Measurements from ENCODE around the gene TMEM150C. TPM values are rescaled to one million over a fixed set of nuclear protein-coding genes. Genes with fewer than 3 reads are reported as not detected.
"Not testable (repeated sequence)": the region's sequence is repeated elsewhere in the genome, so short reads cannot be mapped to it uniquely, and the experiment has no call there.

TMEM150C gene
- total and polyA plus RNA-seq, 8 donors: 1.0 to 8.7 (median 3.0) TPM

DNA sequence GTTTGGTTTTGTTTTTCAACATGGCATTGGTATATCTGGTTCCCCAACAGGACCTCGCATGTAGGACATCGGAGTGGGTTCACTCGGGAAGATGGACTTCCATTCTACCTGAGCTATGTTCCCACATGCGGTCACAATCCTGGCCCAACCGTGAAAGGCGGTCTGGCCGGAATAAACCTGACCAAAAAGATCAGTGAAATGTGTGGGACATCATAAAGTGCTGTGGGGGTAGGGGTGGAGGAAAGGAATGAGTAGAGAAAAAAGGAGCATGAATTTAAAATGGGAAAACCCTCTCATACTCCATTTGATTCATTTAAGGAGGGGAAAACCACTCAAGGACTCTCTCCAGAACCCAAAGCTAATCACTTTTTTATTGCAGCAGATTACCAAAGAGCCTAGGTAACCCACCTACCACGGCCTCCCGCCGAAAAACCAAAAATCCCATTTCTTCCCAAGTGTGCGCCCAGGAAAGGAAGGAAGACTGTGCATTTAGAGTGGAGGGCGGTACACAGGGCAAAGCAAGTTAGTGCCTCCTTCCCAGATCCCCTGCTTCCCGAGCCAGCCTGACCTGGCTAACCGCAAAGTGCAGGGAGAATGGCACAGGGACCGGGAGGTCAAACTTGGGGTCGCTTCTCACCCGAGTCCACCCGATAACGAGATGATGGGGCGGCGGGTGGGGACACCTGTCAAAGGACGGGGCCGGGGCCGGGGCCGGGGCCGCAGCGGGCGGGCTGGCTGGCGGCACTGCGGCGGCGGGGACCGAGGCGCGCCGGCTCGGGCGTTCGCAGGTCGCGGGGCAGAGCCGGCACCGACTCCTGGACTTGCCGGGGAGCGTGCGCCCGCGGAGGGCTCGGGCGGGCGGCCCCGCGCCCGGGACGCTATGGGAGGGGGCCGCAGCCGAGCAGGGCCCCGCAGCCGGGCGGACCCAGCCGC, 669 bp downstream of the TMEM150C start:
- H3K27me3 ChIP-seq: no peaks in the 10 kb centered on the region
- H3K4me3 ChIP-seq: peak overlapping the region; percentile 7 to 80 (median 57)
- 14 to 15% methylated on average over 53 to 61 of the region's 61 CpGs for whole genome bisulfite sequencing, 2 donors
- no peak overlapping the region for H3K27ac ChIP-seq
- DNase-seq: peak in 3 of 6 donors; percentile 15 to 77 (median 68)
- no peaks in the 10 kb centered on the region for H3K4me1 ChIP-seq
- H3K36me3 ChIP-seq: no peaks in the 10 kb centered on the region
- no peak for FAIRE-seq
- intact Hi-C loops (cut with DNase I): no loop called here
- TF ChIP-seq, protein P1, sequence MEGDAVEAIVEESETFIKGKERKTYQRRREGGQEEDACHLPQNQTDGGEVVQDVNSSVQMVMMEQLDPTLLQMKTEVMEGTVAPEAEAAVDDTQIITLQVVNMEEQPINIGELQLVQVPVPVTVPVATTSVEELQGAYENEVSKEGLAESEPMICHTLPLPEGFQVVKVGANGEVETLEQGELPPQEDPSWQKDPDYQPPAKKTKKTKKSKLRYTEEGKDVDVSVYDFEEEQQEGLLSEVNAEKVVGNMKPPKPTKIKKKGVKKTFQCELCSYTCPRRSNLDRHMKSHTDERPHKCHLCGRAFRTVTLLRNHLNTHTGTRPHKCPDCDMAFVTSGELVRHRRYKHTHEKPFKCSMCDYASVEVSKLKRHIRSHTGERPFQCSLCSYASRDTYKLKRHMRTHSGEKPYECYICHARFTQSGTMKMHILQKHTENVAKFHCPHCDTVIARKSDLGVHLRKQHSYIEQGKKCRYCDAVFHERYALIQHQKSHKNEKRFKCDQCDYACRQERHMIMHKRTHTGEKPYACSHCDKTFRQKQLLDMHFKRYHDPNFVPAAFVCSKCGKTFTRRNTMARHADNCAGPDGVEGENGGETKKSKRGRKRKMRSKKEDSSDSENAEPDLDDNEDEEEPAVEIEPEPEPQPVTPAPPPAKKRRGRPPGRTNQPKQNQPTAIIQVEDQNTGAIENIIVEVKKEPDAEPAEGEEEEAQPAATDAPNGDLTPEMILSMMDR (IDR thresholded peaks at IDR 0.05): no peak
- ATAC-seq: peak; percentile 30 to 66 (median 46)
- H3K9me3 ChIP-seq: no peaks in the 10 kb centered on the region

DNA sequence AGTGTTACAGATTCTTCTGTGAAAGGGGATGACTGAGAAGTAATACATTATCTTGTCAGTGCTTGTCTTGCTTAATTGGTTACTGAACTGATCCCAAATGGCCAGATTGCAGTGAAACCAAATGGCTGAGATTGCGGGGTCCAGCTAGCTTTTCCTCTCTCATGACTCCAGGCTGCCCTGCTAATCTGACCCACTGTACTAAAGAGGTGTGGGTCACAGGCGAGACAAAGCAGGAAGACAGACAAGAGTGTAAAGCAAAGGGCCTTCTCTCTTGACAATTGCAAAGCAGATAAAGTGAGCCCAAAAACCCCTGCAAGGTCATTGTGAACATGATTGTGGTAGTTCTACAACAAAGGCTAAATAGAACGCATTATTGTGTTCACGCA, 2.1 kb downstream of the TMEM150C start:
- FAIRE-seq (no peak), ATAC-seq (no peak), DNase-seq (no peak)
- H3K4me3 ChIP-seq: no peak overlapping the region
- WGBS, 2 donors: 93% methylated on average over 4 of the region's 4 CpGs
- H3K27ac ChIP-seq: no peak overlapping the region
- H3K27me3 ChIP-seq: no peaks in the 10 kb centered on the region
- H3K4me1 ChIP-seq: no peaks in the 10 kb centered on the region
- intact Hi-C loops (cut with DNase I): no loop called here
- H3K9me3 ChIP-seq: no peaks in the 10 kb centered on the region
- no peaks in the 10 kb centered on the region for H3K36me3 ChIP-seq
- TF ChIP-seq, protein P1 (IDR thresholded peaks at IDR 0.05): no peak

DNA sequence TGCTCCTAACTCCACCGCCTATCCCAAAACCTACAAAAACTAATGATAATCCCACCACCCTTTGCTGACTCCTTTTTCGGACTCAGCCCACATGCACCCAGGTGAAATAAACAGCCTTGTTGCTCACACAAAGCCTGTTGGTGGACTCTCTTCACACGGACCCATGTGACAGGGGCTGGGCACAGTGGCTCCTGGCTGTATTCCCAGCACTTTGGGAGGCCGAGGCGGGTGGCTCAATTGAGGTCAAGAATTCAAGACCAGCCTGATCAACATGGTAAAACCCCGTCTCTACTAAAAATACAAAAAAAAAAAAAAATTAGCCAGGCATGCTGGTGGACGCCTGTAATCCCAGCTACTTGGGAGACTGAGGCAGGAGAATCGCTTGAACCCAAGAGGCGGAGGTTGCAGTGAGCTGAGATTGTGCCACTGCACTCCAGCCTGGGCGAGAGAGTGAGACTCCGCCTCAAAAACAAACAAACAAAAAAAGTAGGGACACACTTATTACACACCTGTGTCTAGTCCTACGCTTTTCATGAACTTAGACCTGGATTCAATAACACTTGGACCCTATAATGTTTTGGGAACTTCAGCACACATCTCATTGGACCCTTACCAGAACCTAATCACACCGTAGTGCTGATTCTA, 2.6 kb downstream of the TMEM150C start:
- H3K27me3 ChIP-seq; FAIRE-seq; H3K9me3 ChIP-seq; DNase-seq; H3K4me1 ChIP-seq; intact Hi-C loops (cut with DNase I); H3K36me3 ChIP-seq; ATAC-seq; H3K27ac ChIP-seq; H3K4me3 ChIP-seq: not testable (repeated sequence)
- WGBS, 2 donors: 79 to 87% methylated on average over 13 of the region's 13 CpGs

DNA sequence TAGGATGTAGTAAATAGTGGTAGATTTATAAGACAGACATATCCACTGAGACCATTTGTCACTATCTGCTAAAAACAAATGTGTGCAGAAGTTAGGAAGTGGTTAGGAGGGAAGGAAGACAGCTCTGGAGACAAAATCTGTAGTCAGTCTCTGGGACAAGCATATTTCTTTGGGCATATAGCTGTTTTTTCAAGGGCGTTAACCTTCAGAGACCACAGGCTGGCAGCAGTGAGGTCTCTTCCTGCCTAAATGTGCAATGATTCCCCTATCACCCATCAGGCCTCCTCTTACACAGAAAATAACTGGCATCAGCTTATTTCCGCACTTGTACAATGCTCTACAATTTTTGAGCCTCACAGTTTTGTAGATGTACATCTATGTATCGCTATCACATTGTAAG, 6.5 kb downstream of the TMEM150C start:
- Histone ChIP-seq H3K36me3 (no peaks in the 10 kb centered on the region), H3K4me1 (no peaks in the 10 kb centered on the region), H3K9me3 (no peaks in the 10 kb centered on the region), H3K27ac (no peak overlapping the region), H3K27me3 (no peaks in the 10 kb centered on the region), H3K4me3 (no peak overlapping the region)
- no peak for ATAC-seq
- 82 to 83% methylated on average over 3 of the region's 3 CpGs for WGBS, 2 donors
- TF ChIP-seq, protein P1 (IDR thresholded peaks at IDR 0.05): no peak
- FAIRE-seq: no peak
- DNase-seq: no peak
- intact Hi-C loops (cut with DNase I): no loop called here

DNA sequence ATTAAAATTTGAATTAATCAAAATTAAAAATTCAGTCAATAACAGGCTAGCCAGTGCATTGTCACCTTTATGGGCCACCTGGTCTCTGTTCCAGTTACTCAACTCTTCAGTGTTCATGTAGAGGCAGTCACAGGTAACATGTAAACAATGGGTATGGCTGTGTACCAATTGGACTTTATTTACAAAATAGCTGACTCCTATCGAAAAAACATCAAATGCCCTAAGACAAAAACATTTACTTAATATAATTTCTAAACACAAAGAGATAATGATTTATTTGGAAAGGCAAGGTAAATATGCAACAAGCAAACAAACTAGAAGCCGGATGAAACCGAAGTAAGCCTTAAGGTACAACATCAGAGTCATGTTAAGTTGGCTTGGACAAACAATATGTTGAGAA, 8.8 kb downstream of the TMEM150C start:
- 37 to 47% methylated on average over 3 of the region's 3 CpGs for WGBS, 2 donors
- ATAC-seq: no peak

More for the DNA sequence above, 8.8 kb downstream of the TMEM150C start:
- TF ChIP-seq, protein P1 (IDR thresholded peaks at IDR 0.05): no peak
- Histone ChIP-seq H3K4me3 (no peak overlapping the region), H3K36me3 (no peaks in the 10 kb centered on the region), H3K27me3 (no peaks in the 10 kb centered on the region), H3K4me1 (no peaks in the 10 kb centered on the region), H3K27ac (no peak overlapping the region), H3K9me3 (no peaks in the 10 kb centered on the region)
- no peak for DNase-seq
- intact Hi-C loops (cut with DNase I): no loop called here
- no peak for FAIRE-seq
